Activated CD4-positive, alpha-beta T cell treated with anti-CD3 and anti-CD28 coated beads, Interleukin-2, amount 10 ng/mL, durations not matched to agents 24 days and 14 days (primary cell): ENCODE data around the gene CACNA2D3. TPM values are rescaled to one million over a fixed set of nuclear protein-coding genes. Genes with fewer than 3 reads are reported as not detected.

Source experiments
- DNase-seq: peaks from one replicate; pipeline ENCODE4 v3.0.0; 2022
- H3K27ac Mint-ChIP-seq: one replicate; pipeline ENCODE4 v1.8.0; 2022; ENCODE audit warnings: mild to moderate bottlenecking, mixed read lengths
- H3K27me3 Mint-ChIP-seq: one replicate; pipeline ENCODE4 v1.8.0; 2022; ENCODE audit warnings: mixed read lengths
- H3K36me3 Mint-ChIP-seq: one replicate; pipeline ENCODE4 v1.8.0; 2022; ENCODE audit warnings: low read depth, mild to moderate bottlenecking, mixed read lengths
- H3K4me1 Mint-ChIP-seq: one replicate; pipeline ENCODE4 v1.8.0; 2021; ENCODE audit warnings: mixed read lengths
- H3K4me3 Mint-ChIP-seq: one replicate; pipeline ENCODE4 v1.8.0; 2022; ENCODE audit warnings: mild to moderate bottlenecking, moderate library complexity, mixed read lengths
- H3K9me3 Mint-ChIP-seq: one replicate; pipeline ENCODE4 v1.8.0; 2021; ENCODE audit warnings: mixed read lengths
- intact Hi-C: fragments of 100-400 bp; cut with micrococcal nuclease; formaldehyde crosslinking; loops from one replicate; pipeline ENCODE4 v1.15.1; 2023
- total RNA-seq: library from RNA; stranded (reverse); gene quantifications from 2 replicates; pipeline ENCODE4 v1.2.3, GENCODE V29; 2022

The CACNA2D3 gene
- total RNA-seq, 1 donor from 2014 or later: not detected

- Mint-ChIP-seq H3K36me3 (no peaks in the 10 kb centered on the region), H3K4me3 (no peak overlapping the region), H3K9me3 (no peaks in the 10 kb centered on the region), H3K27ac (no peak overlapping the region), H3K4me1 (no peaks in the 10 kb centered on the region), H3K27me3 (no peaks in the 10 kb centered on the region)
- intact Hi-C loops: no loop called here
- DNase-seq: no peak
Measured at GRCh38 chr3:54547846-54548245, 425.5 kb downstream of the CACNA2D3 start.

- H3K36me3 Mint-ChIP-seq: no peaks in the 10 kb centered on the region
- no peak overlapping the region for H3K4me3 Mint-ChIP-seq
- H3K9me3 Mint-ChIP-seq: no peaks in the 10 kb centered on the region
- no peak for DNase-seq
- H3K4me1 Mint-ChIP-seq: no peaks in the 10 kb centered on the region
- intact Hi-C loops: no loop called here
- no peaks in the 10 kb centered on the region for H3K27me3 Mint-ChIP-seq
- H3K27ac Mint-ChIP-seq: no peak overlapping the region
Measured at GRCh38 chr3:54549607-54550220, 427.4 kb downstream of the CACNA2D3 start.

GRCh38 chr3:54550221-54550977, 428.0 kb downstream of the CACNA2D3 start:
- no peaks in the 10 kb centered on the region for H3K4me1 Mint-ChIP-seq
- H3K36me3 Mint-ChIP-seq: no peaks in the 10 kb centered on the region
- H3K9me3 Mint-ChIP-seq: no peaks in the 10 kb centered on the region
- DNase-seq: no peak
- intact Hi-C loops: no loop called here
- H3K27me3 Mint-ChIP-seq: no peaks in the 10 kb centered on the region
- H3K27ac Mint-ChIP-seq: no peak overlapping the region
- no peak overlapping the region for H3K4me3 Mint-ChIP-seq

- H3K36me3 Mint-ChIP-seq: no peaks in the 10 kb centered on the region
- no peak overlapping the region for H3K4me3 Mint-ChIP-seq
- H3K27me3 Mint-ChIP-seq: no peaks in the 10 kb centered on the region
- peaks cover 4% of the 10 kb centered on the region for H3K9me3 Mint-ChIP-seq
- no peak for DNase-seq
- H3K27ac Mint-ChIP-seq: no peak overlapping the region
- intact Hi-C loops: no loop called here
- no peaks in the 10 kb centered on the region for H3K4me1 Mint-ChIP-seq
Measured at GRCh38 chr3:54556630-54557029, 434.3 kb downstream of the CACNA2D3 start.

- no peaks in the 10 kb centered on the region for H3K4me1 Mint-ChIP-seq
- no peaks in the 10 kb centered on the region for H3K36me3 Mint-ChIP-seq
- H3K27me3 Mint-ChIP-seq: no peaks in the 10 kb centered on the region
- no peak overlapping the region for H3K27ac Mint-ChIP-seq
- H3K9me3 Mint-ChIP-seq: peaks cover 4% of the 10 kb centered on the region
- no peak overlapping the region for H3K4me3 Mint-ChIP-seq
- intact Hi-C loops: no loop called here
- DNase-seq: no peak
Measured at GRCh38 chr3:54557538-54558428, 435.4 kb downstream of the CACNA2D3 start.

- Mint-ChIP-seq H3K27me3 (no peaks in the 10 kb centered on the region), H3K4me1 (no peaks in the 10 kb centered on the region), H3K27ac (no peak overlapping the region), H3K4me3 (no peak overlapping the region), H3K36me3 (no peaks in the 10 kb centered on the region), H3K9me3 (peaks cover 4% of the 10 kb centered on the region)
- intact Hi-C loops: no loop called here
- no peak for DNase-seq
Measured at GRCh38 chr3:54563501-54564200, 441.3 kb downstream of the CACNA2D3 start.

- Mint-ChIP-seq H3K27me3 (no peaks in the 10 kb centered on the region), H3K27ac (no peak overlapping the region), H3K4me1 (no peaks in the 10 kb centered on the region), H3K9me3 (peaks cover 4% of the 10 kb centered on the region), H3K4me3 (no peak overlapping the region), H3K36me3 (no peaks in the 10 kb centered on the region)
- DNase-seq: no peak
- intact Hi-C loops: no loop called here
Measured at GRCh38 chr3:54564374-54564925, 442.1 kb downstream of the CACNA2D3 start.

- Mint-ChIP-seq H3K9me3 (no peaks in the 10 kb centered on the region), H3K36me3 (no peaks in the 10 kb centered on the region), H3K4me1 (no peaks in the 10 kb centered on the region), H3K4me3 (no peak overlapping the region), H3K27me3 (no peaks in the 10 kb centered on the region), H3K27ac (no peak overlapping the region)
- intact Hi-C loops: no loop called here
- no peak for DNase-seq
Measured at GRCh38 chr3:54565956-54566355, 443.6 kb downstream of the CACNA2D3 start.

- intact Hi-C loops: no loop called here
- no peak for DNase-seq
- Mint-ChIP-seq H3K27me3 (no peaks in the 10 kb centered on the region), H3K4me1 (no peaks in the 10 kb centered on the region), H3K36me3 (no peaks in the 10 kb centered on the region), H3K9me3 (no peaks in the 10 kb centered on the region), H3K27ac (no peak overlapping the region), H3K4me3 (no peak overlapping the region)
Measured at GRCh38 chr3:54567949-54568348, 445.6 kb downstream of the CACNA2D3 start.

GRCh38 chr3:54570008-54570407, 447.7 kb downstream of the CACNA2D3 start:
- DNase-seq: no peak
- intact Hi-C loops: no loop called here
- no peaks in the 10 kb centered on the region for H3K4me1 Mint-ChIP-seq
- no peaks in the 10 kb centered on the region for H3K27me3 Mint-ChIP-seq
- H3K4me3 Mint-ChIP-seq: no peak overlapping the region
- H3K36me3 Mint-ChIP-seq: no peaks in the 10 kb centered on the region
- no peak overlapping the region for H3K27ac Mint-ChIP-seq
- no peaks in the 10 kb centered on the region for H3K9me3 Mint-ChIP-seq

GRCh38 chr3:54572197-54572895, 450.0 kb downstream of the CACNA2D3 start:
- H3K4me3 Mint-ChIP-seq: no peak overlapping the region
- H3K27me3 Mint-ChIP-seq: no peaks in the 10 kb centered on the region
- no peak for DNase-seq
- H3K27ac Mint-ChIP-seq: no peak overlapping the region
- intact Hi-C loops: no loop called here
- no peaks in the 10 kb centered on the region for H3K36me3 Mint-ChIP-seq
- no peaks in the 10 kb centered on the region for H3K9me3 Mint-ChIP-seq
- H3K4me1 Mint-ChIP-seq: no peaks in the 10 kb centered on the region

GRCh38 chr3:54573858-54574257, 451.5 kb downstream of the CACNA2D3 start:
- no peak overlapping the region for H3K4me3 Mint-ChIP-seq
- H3K4me1 Mint-ChIP-seq: no peaks in the 10 kb centered on the region
- H3K27ac Mint-ChIP-seq: no peak overlapping the region
- no peaks in the 10 kb centered on the region for H3K36me3 Mint-ChIP-seq
- no peaks in the 10 kb centered on the region for H3K27me3 Mint-ChIP-seq
- H3K9me3 Mint-ChIP-seq: no peaks in the 10 kb centered on the region
- intact Hi-C loops: no loop called here
- no peak for DNase-seq
